Measurements from ENCODE around the gene PEX7. TPM values are rescaled to one million over a fixed set of nuclear protein-coding genes. Genes with fewer than 3 reads are reported as not detected.
"Not testable (repeated sequence)": the region's sequence is repeated elsewhere in the genome, so short reads cannot be mapped to it uniquely, and the experiment has no call there.

The PEX7 gene
- total RNA-seq, 1 donor from 2014 or later: 6.8 TPM

GRCh38 chr6:136897071-136897470, 74.7 kb downstream of the PEX7 start:
- no peak for TF ChIP-seq CTCF (IDR thresholded peaks at IDR 0.05)
- Mint-ChIP-seq H3K9me3 (no peaks in the 10 kb centered on the region), H3K27me3 (no peaks in the 10 kb centered on the region), H3K4me1 (no peaks in the 10 kb centered on the region), H3K36me3 (ENCODE audit: low read depth) (peaks cover 36% of the 10 kb centered on the region), H3K27ac (no peak overlapping the region), H3K4me3 (no peak overlapping the region)
- CTCF ChIA-PET: no interaction called here
- POLR2A ChIA-PET: no interaction called here
- intact Hi-C loops (cut with micrococcal nuclease): no loop called here
- ATAC-seq (ENCODE audit: low read depth) (no peak), DNase-seq (no peak)

- H3K9me3 Mint-ChIP-seq: no peaks in the 10 kb centered on the region
Measured at GRCh38 chr6:136901212-136901784, 78.9 kb downstream of the PEX7 start.

GRCh38 chr6:136904477-136904876, 82.1 kb downstream of the PEX7 start:
- H3K4me3 Mint-ChIP-seq; intact Hi-C loops (cut with micrococcal nuclease); H3K9me3 Mint-ChIP-seq; ATAC-seq (ENCODE audit: low read depth); POLR2A ChIA-PET; H3K27me3 Mint-ChIP-seq; H3K27ac Mint-ChIP-seq; CTCF ChIA-PET; DNase-seq; H3K4me1 Mint-ChIP-seq: not testable (repeated sequence)
- peaks cover 33% of the 10 kb centered on the region for H3K36me3 Mint-ChIP-seq (ENCODE audit: low read depth)

More at GRCh38 chr6:136901212-136901784, 78.9 kb downstream of the PEX7 start:
- ChIA-PET CTCF (no interaction called here), POLR2A (no interaction called here)
- intact Hi-C loops (cut with micrococcal nuclease): no loop called here
- Mint-ChIP-seq H3K36me3 (ENCODE audit: low read depth) (peaks cover 41% of the 10 kb centered on the region), H3K27ac (no peak overlapping the region), H3K4me1 (no peaks in the 10 kb centered on the region), H3K4me3 (no peak overlapping the region), H3K27me3 (no peaks in the 10 kb centered on the region)
- DNase-seq: no peak
- ATAC-seq (ENCODE audit: low read depth): no peak
- no peak for TF ChIP-seq CTCF (IDR thresholded peaks at IDR 0.05)

GRCh38 chr6:136914947-136915346, 92.6 kb downstream of the PEX7 start:
- Mint-ChIP-seq H3K9me3 (no peaks in the 10 kb centered on the region), H3K27me3 (peaks cover 15% of the 10 kb centered on the region), H3K4me3 (no peak overlapping the region), H3K36me3 (ENCODE audit: low read depth) (peaks cover 35% of the 10 kb centered on the region), H3K4me1 (no peaks in the 10 kb centered on the region), H3K27ac (no peak overlapping the region)
- intact Hi-C loops (cut with micrococcal nuclease): no loop called here
- no peak for TF ChIP-seq CTCF (IDR thresholded peaks at IDR 0.05)
- ATAC-seq (ENCODE audit: low read depth) (no peak), DNase-seq (no peak)
- POLR2A ChIA-PET: no interaction called here
- CTCF ChIA-PET: no interaction called here

- POLR2A ChIA-PET: no interaction called here
- CTCF ChIA-PET: no interaction called here
- Mint-ChIP-seq H3K27ac (no peak overlapping the region), H3K4me1 (peaks cover 25% of the 10 kb centered on the region), H3K4me3 (no peak overlapping the region), H3K9me3 (no peaks in the 10 kb centered on the region), H3K27me3 (peaks cover 34% of the 10 kb centered on the region), H3K36me3 (ENCODE audit: low read depth) (peaks cover 16% of the 10 kb centered on the region)
- ATAC-seq (ENCODE audit: low read depth) (no peak), DNase-seq (no peak)
- intact Hi-C loops (cut with micrococcal nuclease): no loop called here
- no peak for TF ChIP-seq CTCF (IDR thresholded peaks at IDR 0.05)
Measured at GRCh38 chr6:136918706-136919105, 96.3 kb downstream of the PEX7 start.

GRCh38 chr6:136920216-136920615, 97.8 kb downstream of the PEX7 start:
- peaks cover 45% of the 10 kb centered on the region for H3K27me3 Mint-ChIP-seq
- H3K9me3 Mint-ChIP-seq: no peaks in the 10 kb centered on the region
- TF ChIP-seq CTCF (IDR thresholded peaks at IDR 0.05): no peak
- no peak for ATAC-seq (ENCODE audit: low read depth)
- DNase-seq: no peak
- no peak overlapping the region for H3K27ac Mint-ChIP-seq
- CTCF ChIA-PET: interaction anchor here (0.9 kb wide), 1 partner anchor 276 kb away, joined by 3 read pairs; no protein-coding TSS in a partner anchor
- peaks cover 29% of the 10 kb centered on the region for H3K4me1 Mint-ChIP-seq
- intact Hi-C loops (cut with micrococcal nuclease): loop anchor here (5.0 to 10.0 kb wide), 3 partner anchors 195 to 1415 kb away; partner anchors contain the start of gene OLIG3
- H3K4me3 Mint-ChIP-seq: peak overlapping the region; percentile 81
- peaks cover 11% of the 10 kb centered on the region for H3K36me3 Mint-ChIP-seq (ENCODE audit: low read depth)
- POLR2A ChIA-PET: no interaction called here
